Glutamatergic neuron (in vitro differentiated cells): Measurements from ENCODE around the gene GRID1. TPM values are rescaled to one million over a fixed set of nuclear protein-coding genes. Genes with fewer than 3 reads are reported as not detected.
A peak's percentile ranks its signal among the peaks of the same experiment; 100 is the strongest.

Experiments
- DNase-seq: peaks from one replicate; pipeline ENCODE4 v3.0.0; 2022
- H3K27ac Mint-ChIP-seq: one replicate; pipeline ENCODE4 v1.8.0; 2020; ENCODE audit warnings: mild to moderate bottlenecking, mixed read lengths, inconsistent platforms; ENCODE audit not compliant: unreplicated experiment
- H3K27me3 Mint-ChIP-seq: one replicate; pipeline ENCODE4 v1.8.0; 2020; ENCODE audit warnings: mild to moderate bottlenecking, moderate library complexity, mixed read lengths, inconsistent platforms; ENCODE audit not compliant: unreplicated experiment
- H3K36me3 Mint-ChIP-seq: one replicate; pipeline ENCODE4 v1.8.0; 2020; ENCODE audit warnings: mild to moderate bottlenecking, mixed read lengths, inconsistent platforms; ENCODE audit not compliant: unreplicated experiment
- H3K4me1 Mint-ChIP-seq: one replicate; pipeline ENCODE4 v1.8.0; 2020; ENCODE audit warnings: mild to moderate bottlenecking, low read depth, mixed read lengths, inconsistent platforms; ENCODE audit not compliant: unreplicated experiment
- H3K4me3 Mint-ChIP-seq: one replicate; pipeline ENCODE4 v1.8.0; 2020; ENCODE audit warnings: mild to moderate bottlenecking, mixed read lengths, inconsistent platforms; ENCODE audit not compliant: unreplicated experiment
- H3K9me3 Mint-ChIP-seq: one replicate; pipeline ENCODE4 v1.8.0; 2020; ENCODE audit warnings: mild to moderate bottlenecking, moderate library complexity, mixed read lengths, inconsistent platforms; ENCODE audit not compliant: unreplicated experiment
- total RNA-seq: library from RNA; stranded (reverse); fragmentation: NEBNext Ultra II Directional; extraction: Animal tissue kit (Norgen Biotek cat#: 25700); gene quantifications from one replicate; pipeline ENCODE4 v1.2.1, GENCODE V29; 2021; ENCODE audit not compliant: unreplicated experiment
- TF ChIP-seq, protein P1 (sequence below): fragments of 200-600 bp; sonication (generic); IDR thresholded peaks from one replicate; pipeline ENCODE4 v1.5.0; 2021; ENCODE audit not compliant: partially characterized antibody, unreplicated experiment

The GRID1 gene
- total RNA-seq, 1 donor from 2014 or later = 8.0 TPM

DNA sequence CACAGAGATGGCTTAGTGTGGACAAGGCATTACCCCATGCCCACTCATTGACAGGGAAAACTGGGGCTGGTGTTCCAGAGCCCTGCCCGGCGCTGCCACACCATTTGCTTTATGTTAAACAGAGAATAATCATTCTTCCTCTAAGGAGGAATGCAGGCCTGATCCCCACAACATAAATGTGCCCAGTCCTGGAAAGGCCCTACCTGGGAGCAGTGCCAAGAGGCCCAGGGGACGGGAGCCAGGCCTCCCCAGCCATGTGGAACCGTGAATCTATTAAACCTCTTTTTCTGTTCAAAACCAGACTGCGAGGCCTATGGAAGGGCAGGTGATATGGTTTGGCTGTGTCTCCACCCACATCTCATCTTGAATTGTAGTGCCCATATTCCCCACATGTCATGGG, 264.1 kb downstream of the GRID1 start:
- no peak for DNase-seq
- Mint-ChIP-seq H3K9me3 (peaks cover 9% of the 10 kb centered on the region), H3K27me3 (peaks cover 3% of the 10 kb centered on the region), H3K4me1 (peaks cover 8% of the 10 kb centered on the region), H3K4me3 (no peak overlapping the region), H3K36me3 (peaks cover 7% of the 10 kb centered on the region), H3K27ac (no peak overlapping the region)
- TF ChIP-seq, protein P1, sequence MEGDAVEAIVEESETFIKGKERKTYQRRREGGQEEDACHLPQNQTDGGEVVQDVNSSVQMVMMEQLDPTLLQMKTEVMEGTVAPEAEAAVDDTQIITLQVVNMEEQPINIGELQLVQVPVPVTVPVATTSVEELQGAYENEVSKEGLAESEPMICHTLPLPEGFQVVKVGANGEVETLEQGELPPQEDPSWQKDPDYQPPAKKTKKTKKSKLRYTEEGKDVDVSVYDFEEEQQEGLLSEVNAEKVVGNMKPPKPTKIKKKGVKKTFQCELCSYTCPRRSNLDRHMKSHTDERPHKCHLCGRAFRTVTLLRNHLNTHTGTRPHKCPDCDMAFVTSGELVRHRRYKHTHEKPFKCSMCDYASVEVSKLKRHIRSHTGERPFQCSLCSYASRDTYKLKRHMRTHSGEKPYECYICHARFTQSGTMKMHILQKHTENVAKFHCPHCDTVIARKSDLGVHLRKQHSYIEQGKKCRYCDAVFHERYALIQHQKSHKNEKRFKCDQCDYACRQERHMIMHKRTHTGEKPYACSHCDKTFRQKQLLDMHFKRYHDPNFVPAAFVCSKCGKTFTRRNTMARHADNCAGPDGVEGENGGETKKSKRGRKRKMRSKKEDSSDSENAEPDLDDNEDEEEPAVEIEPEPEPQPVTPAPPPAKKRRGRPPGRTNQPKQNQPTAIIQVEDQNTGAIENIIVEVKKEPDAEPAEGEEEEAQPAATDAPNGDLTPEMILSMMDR = no peak

DNA sequence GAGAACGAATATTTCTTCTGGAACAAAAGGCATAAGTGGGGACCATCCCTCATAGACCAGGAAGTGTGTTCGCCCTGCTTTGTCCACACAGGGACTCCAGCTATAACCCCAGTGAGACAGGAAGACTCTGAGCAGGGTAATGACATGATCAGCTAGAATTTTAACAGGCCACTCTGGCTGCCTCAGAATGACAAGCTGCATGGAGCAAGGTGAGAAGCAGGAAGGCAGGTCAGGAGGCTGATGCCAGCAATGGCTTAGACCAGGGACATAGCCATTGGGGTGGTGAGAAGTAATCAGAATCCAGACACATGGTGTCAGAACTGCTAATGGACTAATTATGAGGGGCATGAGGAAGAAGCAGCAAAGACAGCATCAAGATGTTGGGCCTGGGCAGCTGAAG, 264.6 kb downstream of the GRID1 start:
- peaks cover 8% of the 10 kb centered on the region for H3K4me1 Mint-ChIP-seq
- DNase-seq = no peak
- peaks cover 9% of the 10 kb centered on the region for H3K9me3 Mint-ChIP-seq
- H3K27me3 Mint-ChIP-seq = peaks cover 3% of the 10 kb centered on the region
- TF ChIP-seq, protein P1 = no peak
- H3K36me3 Mint-ChIP-seq = peaks cover 7% of the 10 kb centered on the region
- H3K4me3 Mint-ChIP-seq = no peak overlapping the region
- peak overlapping the region; percentile 15 for H3K27ac Mint-ChIP-seq

DNA sequence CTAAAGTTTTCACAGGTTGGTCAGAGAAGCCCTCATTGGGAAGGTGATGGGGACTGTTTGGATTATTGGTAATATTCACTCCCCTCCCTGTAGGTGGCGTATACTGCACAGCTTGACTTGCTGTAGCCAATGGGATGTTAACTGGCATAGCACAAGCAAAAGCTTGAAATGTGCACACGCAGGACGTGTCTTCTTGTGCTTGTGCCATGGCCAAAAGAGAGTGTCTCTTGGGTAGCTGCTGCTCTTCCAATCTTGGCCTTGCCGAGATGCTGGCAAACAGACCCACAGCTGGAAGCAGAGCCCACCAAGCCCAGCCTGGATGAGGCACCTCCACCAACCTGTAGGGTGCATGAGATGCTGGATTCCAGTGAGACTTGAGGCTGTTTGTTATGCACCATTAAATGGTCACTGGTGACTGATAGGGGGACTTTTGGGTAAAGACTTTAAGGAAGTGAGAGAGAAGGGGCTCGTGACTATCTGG, 266.0 kb downstream of the GRID1 start:
- no peak for DNase-seq
- peaks cover 5% of the 10 kb centered on the region for H3K9me3 Mint-ChIP-seq

DNA sequence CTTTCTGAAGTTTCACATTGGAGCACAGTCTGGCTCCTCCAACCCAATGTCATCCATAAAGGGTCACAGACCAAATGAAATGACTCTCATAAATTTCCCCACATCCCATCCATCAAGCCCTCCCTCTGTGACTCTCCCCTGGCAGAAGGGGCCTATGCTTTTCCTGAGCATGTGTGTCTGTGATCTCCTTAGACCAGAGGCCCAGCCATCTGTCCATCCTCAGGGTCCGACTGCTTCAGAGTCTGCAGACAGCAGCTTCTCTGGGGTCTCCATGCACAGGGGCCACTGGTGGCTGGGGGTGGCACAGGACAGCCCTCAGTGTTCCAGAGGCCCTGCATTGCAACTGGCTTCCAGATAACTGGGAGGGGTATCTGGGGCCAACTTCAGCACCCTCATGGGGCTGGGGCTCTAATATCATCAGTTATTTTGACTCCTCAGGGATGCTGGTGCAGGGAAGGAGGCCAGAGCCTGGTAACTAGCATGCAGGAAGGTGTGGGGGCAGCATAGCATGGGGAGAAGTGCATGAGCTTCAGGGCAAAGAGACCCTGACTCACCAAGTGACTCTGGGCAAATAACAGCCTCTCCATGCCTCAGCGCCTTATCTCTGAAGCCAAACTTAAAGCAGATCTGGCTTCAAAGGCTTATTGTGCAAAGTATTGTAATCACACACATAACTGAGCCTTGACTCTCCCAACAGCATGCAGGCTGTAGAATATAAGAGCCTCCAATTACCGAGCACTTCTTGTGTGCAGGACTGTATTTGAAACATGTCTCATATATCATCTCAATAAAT, 266.9 kb downstream of the GRID1 start:
- Mint-ChIP-seq H3K9me3 (peaks cover 5% of the 10 kb centered on the region), H3K36me3 (peaks cover 7% of the 10 kb centered on the region), H3K27me3 (peaks cover 3% of the 10 kb centered on the region), H3K4me1 (peaks cover 8% of the 10 kb centered on the region), H3K4me3 (no peak overlapping the region), H3K27ac (peak overlapping the region; percentile 55)
- TF ChIP-seq, protein P1 = no peak
- DNase-seq = no peak

More for the DNA sequence above, 266.0 kb downstream of the GRID1 start:
- H3K27me3 Mint-ChIP-seq = peaks cover 3% of the 10 kb centered on the region
- TF ChIP-seq, protein P1 = peak; percentile 62
- H3K4me1 Mint-ChIP-seq = peaks cover 8% of the 10 kb centered on the region
- no peak overlapping the region for H3K4me3 Mint-ChIP-seq
- no peak overlapping the region for H3K27ac Mint-ChIP-seq
- peaks cover 7% of the 10 kb centered on the region for H3K36me3 Mint-ChIP-seq
